Erythroblast (primary cell): ENCODE measurements around the gene ATP13A5.

Experiments
- GATA1 ChIP-seq: IDR thresholded peaks from 2 replicates; pipeline ENCODE4 v1.6.1; 2011; ENCODE audit warnings: low read depth, mild to moderate bottlenecking, control low read depth, low read length, moderate library complexity
- POLR2A ChIP-seq: IDR thresholded peaks from 2 replicates; pipeline ENCODE4 v1.6.1; 2011; ENCODE audit warnings: mild to moderate bottlenecking, low read length

DNA sequence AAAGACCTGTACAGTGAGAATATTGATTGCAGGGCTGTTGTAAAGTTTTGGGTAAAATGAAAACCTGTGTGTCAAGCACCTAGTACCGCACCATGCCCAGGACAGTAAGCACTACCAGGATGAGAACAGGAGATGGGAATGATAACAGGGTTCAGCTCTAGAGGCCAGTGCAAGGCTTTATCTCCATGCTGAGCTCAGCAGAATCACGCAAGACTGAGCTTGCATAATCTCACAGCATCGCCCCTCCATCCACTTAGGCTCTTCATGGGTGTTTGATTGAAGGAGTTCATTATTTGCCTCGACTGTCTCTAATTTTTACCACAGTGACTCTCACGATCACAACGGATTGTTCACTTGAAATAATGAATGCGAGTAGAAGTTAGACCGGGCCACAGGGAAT, 2.9 kb downstream of the ATP13A5 start:
- TF ChIP-seq POLR2A: no peak
- no peak for TF ChIP-seq GATA1
